Ovary (tissue), 9 donors: ENCODE data around the gene HEPACAM2. TPM values are rescaled to one million over a fixed set of nuclear protein-coding genes. Genes with fewer than 3 reads are reported as not detected.

Experiments used
- DNase-seq, 5 donors: peaks; one replicate each; pipeline ENCODE4 v3.0.0-alpha.2; 2019 to 2020
- H3K27ac ChIP-seq, 2 donors: fragments of 200-600 bp; one replicate each; pipeline versions ENCODE4 v1.5.1 to v1.8.0; 2019 to 2022
- H3K27me3 ChIP-seq: fragments of 200-600 bp; one replicate; pipeline ENCODE4 v1.8.0; 2022
- H3K36me3 ChIP-seq: fragments of 200-600 bp; sonication (generic); one replicate; pipeline ENCODE4 v1.5.1; 2019
- H3K4me1 ChIP-seq: one replicate; pipeline ENCODE4 v1.8.1; 2013; ENCODE audit warnings: mild to moderate bottlenecking, moderate library complexity; ENCODE audit not compliant: insufficient read depth
- H3K4me3 ChIP-seq: fragments of 200-600 bp; sonication (generic); one replicate; pipeline ENCODE4 v1.5.1; 2017
- H3K9me3 ChIP-seq, 2 donors: fragments of 200-600 bp in 1 of 2; sonication (generic) in 1 of 2; one replicate each; pipeline versions ENCODE4 v1.5.1 to v1.8.1; 2013 to 2019; ENCODE audit warnings: mild to moderate bottlenecking in 1 of 2, moderate library complexity in 1 of 2
- CTCF ChIP-seq, 3 donors: fragments of 450-650 bp in 2 of 3; fragments of 200-600 bp in 1 of 3; IDR thresholded peaks; one replicate each; pipeline versions ENCODE4 v1.5.1 to v1.8.0; 2016 to 2022; ENCODE audit warnings: antibody characterized with exemption in 3 of 3, mild to moderate bottlenecking in 1 of 3
- EP300 ChIP-seq: sonication (generic); formaldehyde crosslinking; IDR thresholded peaks from one replicate; pipeline ENCODE4 v1.6.1; 2017; ENCODE audit warnings: antibody characterized with exemption
- POLR2A ChIP-seq: fragments of 450-650 bp; IDR thresholded peaks from one replicate; pipeline ENCODE4 v1.6.1; 2017; ENCODE audit warnings: antibody characterized with exemption, mild to moderate bottlenecking, moderate library complexity
- WGBS, 3 donors: extraction: QIAGEN DNeasy Blood & Tissue Kit in 1 of 3; methylation state at CpG; one replicate each; pipeline versions ENCODE4 v1.1.5 to v1.1.7; 2013 to 2017; 5-methylcytosine and 5-hydroxymethylcytosine counted together
- intact Hi-C, 4 donors: fragments of 100-400 bp; cut with DNase I; formaldehyde crosslinking; loops; one replicate each; pipeline versions ENCODE4 v1.11.0 to v1.15.1; 2022 to 2023
- polyA plus RNA-seq, 2 donors: library from polyadenylated mRNA; stranded (reverse); fragments of 200-250 nt in 1 of 2; fragments of 350-450 nt in 1 of 2; fragmentation: Illumina TruSeq in 1 of 2; extraction: RNeasy Lipid Tissue Mini Kit (QIAGEN cat#74804) in 1 of 2; gene quantifications; one replicate each; pipeline ENCODE4 v1.2.3, GENCODE V29; 2013 to 2014
- total RNA-seq, 7 donors: library from RNA; depleted of rRNA in 2 of 7; stranded (reverse); fragments of >200 nt in 2 of 7; fragmentation: NEBNext Ultra II Directional in 3 of 7; extraction: Animal tissue kit (Norgen Biotek cat#: 25700) in 3 of 7; gene quantifications; one replicate each; pipeline versions ENCODE4 v1.1.0 to v1.2.4, GENCODE V29; 2016 to 2023
- donor health status: DM: no; HTN: no; CAD: no; lungs with moderate emphysema.
- donor health status: DM: no; HTN: no; CAD: no.
- donor health status: Bipolar disorder and iron deficiency.
- donor health status: DM: yes; HTN: yes; CAD: no.
- donor health status: DM: no; HTN: no; CAD: no.
- donor health status: DM: yes; HTN: yes; CAD: no.

The HEPACAM2 gene
- total and polyA plus RNA-seq, 9 donors = not detected

- no peak overlapping the region for H3K27ac ChIP-seq
- TF ChIP-seq POLR2A (no peak), CTCF (IDR thresholded peaks at IDR 0.05) (no peak), EP300 (no peak)
- H3K4me1 ChIP-seq = no peaks in the 10 kb centered on the region
- no peaks in the 10 kb centered on the region for H3K36me3 ChIP-seq
- no peak for DNase-seq
- WGBS, 3 donors = 63 to 76% (median 68%) methylated on average over 1 of the region's 1 CpG
- no peaks in the 10 kb centered on the region for H3K27me3 ChIP-seq
- H3K4me3 ChIP-seq = no peak overlapping the region
- intact Hi-C loops = no loop called here
- no peaks in the 10 kb centered on the region for H3K9me3 ChIP-seq
Observed at GRCh38 chr7:93156884-93157283, 69.4 kb downstream of the HEPACAM2 start.

- intact Hi-C loops = no loop called here
- no peak overlapping the region for H3K4me3 ChIP-seq
- no peaks in the 10 kb centered on the region for H3K27me3 ChIP-seq
- TF ChIP-seq EP300 = no peak
- no peak for TF ChIP-seq POLR2A
- no peak for TF ChIP-seq CTCF (IDR thresholded peaks at IDR 0.05)
- DNase-seq = no peak
- H3K9me3 ChIP-seq = no peaks in the 10 kb centered on the region
- peaks cover 5% of the 10 kb centered on the region for H3K4me1 ChIP-seq
- 88 to 96% (median 89%) methylated on average over 1 of the region's 1 CpG for WGBS, 3 donors
- no peak overlapping the region for H3K27ac ChIP-seq
- no peaks in the 10 kb centered on the region for H3K36me3 ChIP-seq
Observed at GRCh38 chr7:93150200-93150835, 76.0 kb downstream of the HEPACAM2 start.

GRCh38 chr7:93148727-93149126 lies 77.5 kb downstream of the HEPACAM2 start:
- no peak overlapping the region for H3K4me3 ChIP-seq
- WGBS, 3 donors = 83 to 89% (median 85%) methylated on average over 3 of the region's 3 CpGs
- peaks cover 5% of the 10 kb centered on the region for H3K4me1 ChIP-seq
- DNase-seq = no peak
- no peaks in the 10 kb centered on the region for H3K27me3 ChIP-seq
- H3K9me3 ChIP-seq = no peaks in the 10 kb centered on the region
- no peak for TF ChIP-seq POLR2A
- TF ChIP-seq EP300 = no peak
- no peak for TF ChIP-seq CTCF (IDR thresholded peaks at IDR 0.05)
- H3K27ac ChIP-seq = peak overlapping the region in 1 of 2 donors; percentile 17
- intact Hi-C loops = no loop called here
- H3K36me3 ChIP-seq = no peaks in the 10 kb centered on the region

GRCh38 chr7:93148144-93148543 lies 78.1 kb downstream of the HEPACAM2 start, which contains the start of gene SAMD9L:
Gene SAMD9L (minus strand): TSS chr7:93148385. CDS start chr7:93135971, 12,414 bp downstream.
- 2 to 4% (median 3%) methylated on average over 2 of the region's 2 CpGs for WGBS, 3 donors
- TF ChIP-seq POLR2A (no peak), EP300 (no peak), CTCF (IDR thresholded peaks at IDR 0.05) (no peak)
- DNase-seq = no peak
- peaks cover 5% of the 10 kb centered on the region for H3K4me1 ChIP-seq
- H3K9me3 ChIP-seq = no peaks in the 10 kb centered on the region
- peak within 1 kb of the TSS in 1 of 2 donors; percentile 17 for H3K27ac ChIP-seq
- H3K4me3 ChIP-seq = peak within 1 kb of the TSS; percentile 34
- no peaks in the 10 kb centered on the region for H3K36me3 ChIP-seq
- H3K27me3 ChIP-seq = no peaks in the 10 kb centered on the region
- intact Hi-C loops = no loop called here
